Vagina (tissue), 2 donors: ENCODE data around the gene NACC2. TPM values are rescaled to one million over a fixed set of nuclear protein-coding genes. Genes with fewer than 3 reads are reported as not detected.
A peak's percentile ranks its signal among the peaks of the same experiment; 100 is the strongest.

Experiments
- DNase-seq, 2 donors: peaks; one replicate each; pipeline ENCODE4 v3.0.0-alpha.2; 2017; ENCODE audit errors: extremely low spot score in 2 of 2
- H3K27ac ChIP-seq: fragments of 200-600 bp; sonication (generic); one replicate; pipeline ENCODE4 v1.5.1; 2019
- H3K27me3 ChIP-seq: fragments of 200-600 bp; sonication (generic); one replicate; pipeline ENCODE4 v1.5.1; 2019
- H3K36me3 ChIP-seq, 2 donors: fragments of 200-600 bp; sonication (generic); one replicate each; pipeline ENCODE4 v1.5.1; 2017 to 2019
- H3K4me1 ChIP-seq: fragments of 200-600 bp; sonication (generic); one replicate; pipeline ENCODE4 v1.5.1; 2019
- H3K4me3 ChIP-seq, 2 donors: fragments of 200-600 bp; sonication (generic); 1 replicate in 1 of 2; 2 replicates in 1 of 2; pipeline ENCODE4 v1.5.1; 2016 to 2019
- H3K9me3 ChIP-seq: fragments of 200-600 bp; sonication (generic); one replicate; pipeline ENCODE4 v1.5.1; 2019
- CTCF ChIP-seq, 3 experiments: fragments of 450-650 bp in 2 of 3; fragments of 200-600 bp in 1 of 3; sonication (generic) in 1 of 3; IDR thresholded peaks; one replicate each; pipeline ENCODE4 v1.5.1; 2017 to 2019; ENCODE audit warnings: antibody characterized with exemption in 3 of 3, mild to moderate bottlenecking in 2 of 3, moderate library complexity in 2 of 3
- POLR2A ChIP-seq, 2 donors: fragments of 450-650 bp; IDR thresholded peaks; one replicate each; pipeline ENCODE4 v1.6.1; 2017; ENCODE audit warnings: antibody characterized with exemption in 2 of 2, mild to moderate bottlenecking in 2 of 2, moderate library complexity in 2 of 2
- POLR2AphosphoS5 ChIP-seq, 2 donors: sonication (generic); formaldehyde crosslinking; IDR thresholded peaks; one replicate each; pipeline ENCODE4 v1.9.0; 2017; ENCODE audit warnings: antibody characterized with exemption in 2 of 2, mild to moderate bottlenecking in 2 of 2, low read depth in 1 of 2; ENCODE audit not compliant: insufficient read depth in 1 of 2
- intact Hi-C: fragments of 100-400 bp; cut with DNase I; formaldehyde crosslinking; loops from one replicate; pipeline ENCODE4 v1.15.1; 2023
- total RNA-seq: library from RNA; depleted of rRNA; stranded (reverse); fragments of >200 nt; gene quantifications from one replicate; pipeline ENCODE4 v1.2.3, GENCODE V29; 2016

The NACC2 gene
- total RNA-seq, 1 donor from 2014 or later, result 21.1 TPM

GRCh38 chr9:136118320-136119060 lies 23.4 kb upstream of the NACC2 start, which contains the start of gene TMEM250:
TSS of gene TMEM250 (minus strand) at chr9:136118875. CDS start at chr9:136116900, 1,975 bp downstream.
- Histone ChIP-seq H3K4me3 (peak within 1 kb of the TSS; percentile 67 to 92), H3K9me3 (no peaks in the 10 kb centered on the region), H3K27ac (peak within 1 kb of the TSS; percentile 92), H3K27me3 (no peaks in the 10 kb centered on the region), H3K4me1 (peaks cover 42% of the 10 kb centered on the region), H3K36me3 (peaks cover 0 to 9% of the 10 kb centered on the region in 2 donors)
- peak in 1 of 2 donors; percentile 95 for DNase-seq
- TF ChIP-seq CTCF (IDR thresholded peaks at IDR 0.05) (no peak), POLR2AphosphoS5 (IDR thresholded peaks at IDR 0.05; ENCODE audit: insufficient read depth in 1 of 2, low read depth in 1 of 2) (peak in 1 of 2 donors; percentile 31)
- intact Hi-C loops, result loop anchor here (2.0 kb wide), 2 partner anchors 26 to 154 kb away; no protein-coding TSS in a partner anchor

GRCh38 chr9:136117916-136118319 lies 22.8 kb upstream of the NACC2 start:
- peak overlapping the region; percentile 67 to 92 for H3K4me3 ChIP-seq
- H3K4me1 ChIP-seq, result peaks cover 38% of the 10 kb centered on the region
- peak overlapping the region; percentile 92 for H3K27ac ChIP-seq
- no peak for DNase-seq
- intact Hi-C loops, result loop anchor here (2.0 kb wide), 2 partner anchors 25 to 153 kb away; no protein-coding TSS in a partner anchor
- no peaks in the 10 kb centered on the region for H3K27me3 ChIP-seq
- peaks cover 0 to 9% of the 10 kb centered on the region in 2 donors for H3K36me3 ChIP-seq
- H3K9me3 ChIP-seq, result no peaks in the 10 kb centered on the region
- TF ChIP-seq CTCF (IDR thresholded peaks at IDR 0.05) (no peak), POLR2AphosphoS5 (IDR thresholded peaks at IDR 0.05; ENCODE audit: insufficient read depth in 1 of 2, low read depth in 1 of 2) (no peak), POLR2A (IDR thresholded peaks at IDR 0.05) (no peak)

GRCh38 chr9:136117291-136117915 lies 22.3 kb upstream of the NACC2 start:
- no peak for DNase-seq
- H3K9me3 ChIP-seq, result no peaks in the 10 kb centered on the region
- H3K4me1 ChIP-seq, result peaks cover 33% of the 10 kb centered on the region
- TF ChIP-seq POLR2A (IDR thresholded peaks at IDR 0.05) (no peak), POLR2AphosphoS5 (IDR thresholded peaks at IDR 0.05; ENCODE audit: insufficient read depth in 1 of 2, low read depth in 1 of 2) (no peak), CTCF (IDR thresholded peaks at IDR 0.05) (no peak)
- no peaks in the 10 kb centered on the region for H3K27me3 ChIP-seq
- peak overlapping the region; percentile 92 for H3K27ac ChIP-seq
- peak overlapping the region; percentile 67 to 92 for H3K4me3 ChIP-seq
- peaks cover 0 to 9% of the 10 kb centered on the region in 2 donors for H3K36me3 ChIP-seq
- intact Hi-C loops, result no loop called here

GRCh38 chr9:136116360-136117098 lies 21.4 kb upstream of the NACC2 start:
- intact Hi-C loops, result no loop called here
- TF ChIP-seq POLR2AphosphoS5 (IDR thresholded peaks at IDR 0.05; ENCODE audit: insufficient read depth in 1 of 2, low read depth in 1 of 2), result no peak
- no peak overlapping the region for H3K4me3 ChIP-seq
- no peak for DNase-seq
- H3K27me3 ChIP-seq, result no peaks in the 10 kb centered on the region
- peaks cover 34% of the 10 kb centered on the region for H3K4me1 ChIP-seq
- H3K36me3 ChIP-seq, result peaks cover 0 to 9% of the 10 kb centered on the region in 2 donors
- H3K9me3 ChIP-seq, result no peaks in the 10 kb centered on the region
- no peak overlapping the region for H3K27ac ChIP-seq

GRCh38 chr9:136115641-136116359 lies 20.7 kb upstream of the NACC2 start:
- TF ChIP-seq CTCF (IDR thresholded peaks at IDR 0.05), result no peak
- TF ChIP-seq POLR2AphosphoS5 (IDR thresholded peaks at IDR 0.05; ENCODE audit: insufficient read depth in 1 of 2, low read depth in 1 of 2), result no peak
- TF ChIP-seq POLR2A (IDR thresholded peaks at IDR 0.05), result no peak
- Histone ChIP-seq H3K4me3 (no peak overlapping the region), H3K4me1 (peaks cover 41% of the 10 kb centered on the region), H3K9me3 (no peaks in the 10 kb centered on the region), H3K36me3 (peaks cover 0 to 9% of the 10 kb centered on the region in 2 donors), H3K27me3 (no peaks in the 10 kb centered on the region), H3K27ac (no peak overlapping the region)
- intact Hi-C loops, result no loop called here
- DNase-seq, result no peak
